ENCODE results near the gene MYH3. TPM values are rescaled to one million over a fixed set of nuclear protein-coding genes. Genes with fewer than 3 reads are reported as not detected.

MYH3 gene
- total RNA-seq, 2 experiments from 2014 or later: 2.3 to 3.2 TPM

DNA sequence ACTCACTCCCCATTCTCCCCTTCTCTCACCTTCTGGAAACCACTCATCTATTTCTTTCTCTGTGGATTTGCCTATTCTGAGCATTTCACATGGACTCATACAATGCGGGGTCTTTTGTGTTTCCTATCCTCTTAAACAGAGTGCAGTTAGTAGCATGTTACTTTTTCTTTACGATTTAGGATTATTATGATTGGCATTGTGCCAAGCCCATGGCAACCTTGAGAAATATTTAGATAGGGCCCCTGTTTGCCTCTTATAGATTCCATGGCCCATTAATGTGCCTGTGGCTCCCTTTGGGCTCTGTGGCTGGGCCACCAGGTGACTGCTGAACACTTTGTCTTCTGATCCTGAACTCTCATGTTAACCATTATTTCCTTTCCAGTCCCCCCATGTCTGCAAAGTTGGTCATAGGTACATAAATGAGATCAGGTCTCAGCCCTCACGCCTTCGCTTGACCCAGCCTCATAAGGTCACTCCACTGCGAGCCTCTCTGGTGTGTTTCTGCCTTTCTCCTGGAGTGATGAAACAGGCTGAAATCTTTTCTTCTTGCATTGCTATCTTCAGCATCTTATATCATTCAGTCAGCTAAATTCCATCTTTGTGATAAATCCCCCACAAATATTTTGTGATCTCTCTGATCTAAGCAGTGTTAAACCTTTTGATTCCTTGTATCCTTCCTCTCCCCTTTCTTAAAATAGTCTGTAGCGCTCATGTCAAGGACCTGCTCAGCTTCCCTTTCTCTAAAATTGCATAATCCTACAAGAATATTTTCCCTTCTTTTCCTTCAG, 44.0 kb downstream of the MYH3 start:
- Mint-ChIP-seq H3K4me3 (no peak overlapping the region), H3K27me3 (ENCODE audit: low read depth) (no peaks in the 10 kb centered on the region), H3K27ac (no peak overlapping the region), H3K36me3 (ENCODE audit: low read depth) (no peaks in the 10 kb centered on the region), H3K9me3 (ENCODE audit: insufficient read depth) (no peaks in the 10 kb centered on the region), H3K4me1 (ENCODE audit: low read depth) (no peaks in the 10 kb centered on the region)
- DNase-seq: no peak
- ChIA-PET POLR2A (no interaction called here), CTCF (interaction anchor here (0.7 to 1.4 kb wide), 2 partner anchors 8 to 39 kb away, joined by 3 read pairs; no protein-coding TSS in a partner anchor)
- ATAC-seq: no peak

- ATAC-seq (no peak), DNase-seq (no peak)
- Mint-ChIP-seq H3K27ac (no peak overlapping the region), H3K9me3 (ENCODE audit: insufficient read depth) (no peaks in the 10 kb centered on the region), H3K4me1 (ENCODE audit: low read depth) (no peaks in the 10 kb centered on the region), H3K4me3 (no peak overlapping the region), H3K27me3 (ENCODE audit: low read depth) (no peaks in the 10 kb centered on the region), H3K36me3 (ENCODE audit: low read depth) (no peaks in the 10 kb centered on the region)
- POLR2A ChIA-PET: no interaction called here
- CTCF ChIA-PET: interaction anchor here (1.6 kb wide), 1 partner anchor 20 kb away, joined by 5 read pairs; no protein-coding TSS in a partner anchor
These were observed 46.2 kb downstream of the MYH3 start for GRCh38 chr17:10610884-10611283.

DNA sequence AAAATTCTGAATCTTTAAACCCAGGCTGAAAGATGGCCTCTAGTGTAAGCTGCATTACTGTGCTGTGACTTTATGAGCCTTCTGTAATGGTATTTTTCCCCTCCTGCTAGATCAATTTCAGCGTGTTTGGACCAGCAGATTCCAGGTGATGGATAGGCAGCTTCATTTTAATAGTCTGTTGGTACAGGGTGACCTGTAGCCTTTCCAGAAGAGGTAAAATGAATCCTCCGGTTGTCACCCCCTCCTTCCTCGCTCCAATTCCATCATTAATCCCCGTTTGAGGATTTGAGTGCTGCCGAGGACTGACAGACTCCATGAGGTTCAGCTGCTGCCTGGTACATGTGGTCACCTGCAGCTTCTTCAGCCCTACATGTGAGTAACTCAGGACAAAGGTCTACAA, 48.9 kb downstream of the MYH3 start:
- ChIA-PET POLR2A (no interaction called here), CTCF (interaction anchor here (2.3 kb wide), 1 partner anchor 9 kb away, joined by 21 read pairs; no protein-coding TSS in a partner anchor)
- no peak overlapping the region for H3K27ac Mint-ChIP-seq
- H3K4me1 Mint-ChIP-seq (ENCODE audit: low read depth): no peaks in the 10 kb centered on the region
- no peaks in the 10 kb centered on the region for H3K27me3 Mint-ChIP-seq (ENCODE audit: low read depth)
- no peak overlapping the region for H3K4me3 Mint-ChIP-seq
- no peaks in the 10 kb centered on the region for H3K36me3 Mint-ChIP-seq (ENCODE audit: low read depth)
- DNase-seq (no peak), ATAC-seq (no peak)
- H3K9me3 Mint-ChIP-seq (ENCODE audit: insufficient read depth): no peaks in the 10 kb centered on the region

DNA sequence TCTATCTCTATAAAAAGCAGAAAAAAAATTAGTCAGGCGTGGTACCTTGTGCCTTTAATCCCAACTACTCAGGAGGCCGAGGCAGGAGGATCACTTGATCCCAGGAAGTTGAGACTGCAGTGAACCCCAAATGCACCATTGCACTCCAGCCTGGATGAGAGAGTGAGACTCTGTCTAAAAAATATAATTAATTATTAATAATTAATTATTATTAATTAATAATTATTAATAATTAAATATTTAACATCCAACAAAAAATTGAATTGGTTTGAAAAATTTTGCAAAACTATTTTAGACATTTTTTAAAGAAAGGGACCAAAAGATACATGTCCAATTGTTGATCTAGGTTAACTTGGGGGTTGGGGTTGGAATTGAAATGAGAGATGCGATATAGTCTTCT, 51.0 kb downstream of the MYH3 start:
- no peaks in the 10 kb centered on the region for H3K4me1 Mint-ChIP-seq (ENCODE audit: low read depth)
- no peak for DNase-seq
- H3K4me3 Mint-ChIP-seq: no peak overlapping the region
- no peaks in the 10 kb centered on the region for H3K9me3 Mint-ChIP-seq (ENCODE audit: insufficient read depth)
- H3K27me3 Mint-ChIP-seq (ENCODE audit: low read depth): no peaks in the 10 kb centered on the region
- POLR2A ChIA-PET: no interaction called here
- ATAC-seq: no peak
- H3K27ac Mint-ChIP-seq: no peak overlapping the region
- H3K36me3 Mint-ChIP-seq (ENCODE audit: low read depth): no peaks in the 10 kb centered on the region
- CTCF ChIA-PET: no interaction called here

DNA sequence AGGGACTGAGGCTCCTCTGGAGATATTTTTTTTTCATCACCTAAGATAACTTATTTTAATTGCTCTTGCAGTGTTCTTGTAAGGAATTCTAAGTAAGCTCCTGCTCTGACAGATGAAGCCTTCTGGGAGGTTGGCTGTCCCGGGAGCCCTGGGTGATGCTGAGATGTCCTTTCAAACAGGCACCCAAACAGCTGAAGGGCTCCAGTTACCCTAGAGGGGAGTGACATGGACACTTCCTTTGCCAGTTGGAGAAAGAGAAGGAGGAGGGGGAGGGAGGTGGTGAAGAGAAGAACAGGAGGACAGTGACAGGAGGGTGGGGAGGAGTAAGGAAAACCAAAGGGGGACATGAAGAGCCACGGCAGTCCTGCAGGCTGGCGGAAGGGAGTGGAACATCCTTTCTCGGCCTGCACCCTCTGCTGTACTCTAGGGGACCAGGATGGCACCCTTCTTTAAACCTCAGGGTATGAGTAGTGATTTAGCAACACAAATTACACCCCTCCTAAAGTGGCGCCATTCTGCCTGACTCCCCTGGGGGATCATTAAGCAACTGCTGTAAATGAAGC, 51.8 kb downstream of the MYH3 start:
- DNase-seq: no peak
- no peaks in the 10 kb centered on the region for H3K9me3 Mint-ChIP-seq (ENCODE audit: insufficient read depth)
- CTCF ChIA-PET: interaction anchor here (3.4 kb wide), 1 partner anchor 11 kb away, joined by 30 read pairs; no protein-coding TSS in a partner anchor
- no peak overlapping the region for H3K27ac Mint-ChIP-seq
- peak; percentile 36 for ATAC-seq
- no peaks in the 10 kb centered on the region for H3K27me3 Mint-ChIP-seq (ENCODE audit: low read depth)
- POLR2A ChIA-PET: no interaction called here
- H3K36me3 Mint-ChIP-seq (ENCODE audit: low read depth): no peaks in the 10 kb centered on the region
- no peak overlapping the region for H3K4me3 Mint-ChIP-seq
- H3K4me1 Mint-ChIP-seq (ENCODE audit: low read depth): no peaks in the 10 kb centered on the region

GRCh38 chr17:10604521-10604920, 52.6 kb downstream of the MYH3 start:
- Mint-ChIP-seq H3K36me3 (ENCODE audit: low read depth) (no peaks in the 10 kb centered on the region), H3K9me3 (ENCODE audit: insufficient read depth) (no peaks in the 10 kb centered on the region), H3K27me3 (ENCODE audit: low read depth) (no peaks in the 10 kb centered on the region), H3K4me1 (ENCODE audit: low read depth) (no peaks in the 10 kb centered on the region), H3K27ac (no peak overlapping the region), H3K4me3 (no peak overlapping the region)
- no peak for DNase-seq
- no peak for ATAC-seq
- POLR2A ChIA-PET: no interaction called here
- CTCF ChIA-PET: interaction anchor here (3.4 kb wide), 1 partner anchor 12 kb away, joined by 30 read pairs; no protein-coding TSS in a partner anchor

DNA sequence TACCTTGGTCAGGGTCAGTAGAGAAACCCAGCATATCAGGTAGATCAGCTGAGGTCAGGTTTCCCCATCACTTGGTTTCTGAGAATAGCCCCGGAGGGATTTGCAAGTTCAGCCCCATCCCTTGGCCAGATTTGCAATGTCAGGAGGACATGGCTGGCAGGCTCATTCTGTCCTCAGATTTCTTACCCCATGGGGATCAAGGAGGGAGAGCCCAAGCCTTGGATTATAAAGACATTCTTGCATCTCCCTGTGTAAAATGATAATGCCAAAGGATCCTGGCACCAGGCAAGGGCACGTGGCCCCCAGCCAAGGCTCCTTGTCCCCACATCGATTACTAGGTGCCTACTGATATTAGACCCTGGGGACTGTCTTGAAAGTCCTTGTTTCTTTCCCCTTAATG, 53.2 kb downstream of the MYH3 start:
- H3K9me3 Mint-ChIP-seq (ENCODE audit: insufficient read depth): no peaks in the 10 kb centered on the region
- POLR2A ChIA-PET: no interaction called here
- no peaks in the 10 kb centered on the region for H3K27me3 Mint-ChIP-seq (ENCODE audit: low read depth)

GRCh38 chr17:10600571-10600970, 56.5 kb downstream of the MYH3 start:
- no peaks in the 10 kb centered on the region for H3K4me1 Mint-ChIP-seq (ENCODE audit: low read depth)
- no peak overlapping the region for H3K4me3 Mint-ChIP-seq
- no peaks in the 10 kb centered on the region for H3K9me3 Mint-ChIP-seq (ENCODE audit: insufficient read depth)
- no peaks in the 10 kb centered on the region for H3K36me3 Mint-ChIP-seq (ENCODE audit: low read depth)
- no peak overlapping the region for H3K27ac Mint-ChIP-seq
- ATAC-seq: no peak
- no peaks in the 10 kb centered on the region for H3K27me3 Mint-ChIP-seq (ENCODE audit: low read depth)
- POLR2A ChIA-PET: no interaction called here
- CTCF ChIA-PET: interaction anchor here (1.0 to 2.5 kb wide), 3 partner anchors 14 to 46 kb away, joined by 3 to 11 read pairs (median 3); no protein-coding TSS in a partner anchor
- DNase-seq: no peak

More for the DNA sequence above, 53.2 kb downstream of the MYH3 start:
- no peak overlapping the region for H3K27ac Mint-ChIP-seq
- H3K4me1 Mint-ChIP-seq (ENCODE audit: low read depth): no peaks in the 10 kb centered on the region
- CTCF ChIA-PET: interaction anchor here (3.4 kb wide), 1 partner anchor 13 kb away, joined by 30 read pairs; no protein-coding TSS in a partner anchor
- no peaks in the 10 kb centered on the region for H3K36me3 Mint-ChIP-seq (ENCODE audit: low read depth)
- ATAC-seq (no peak), DNase-seq (no peak)
- H3K4me3 Mint-ChIP-seq: no peak overlapping the region

GRCh38 chr17:10598621-10599020, 58.5 kb downstream of the MYH3 start:
- Mint-ChIP-seq H3K4me3 (no peak overlapping the region), H3K27ac (no peak overlapping the region), H3K9me3 (ENCODE audit: insufficient read depth) (no peaks in the 10 kb centered on the region), H3K4me1 (ENCODE audit: low read depth) (no peaks in the 10 kb centered on the region), H3K36me3 (ENCODE audit: low read depth) (no peaks in the 10 kb centered on the region), H3K27me3 (ENCODE audit: low read depth) (peaks cover 2% of the 10 kb centered on the region)
- POLR2A ChIA-PET: no interaction called here
- no peak for ATAC-seq
- CTCF ChIA-PET: interaction anchor here (1.4 kb wide), 2 partner anchors 16 to 19 kb away, joined by 3 to 7 read pairs; no protein-coding TSS in a partner anchor
- DNase-seq: no peak

GRCh38 chr17:10589553-10590145, 67.5 kb downstream of the MYH3 start:
- Mint-ChIP-seq H3K27ac (no peak overlapping the region), H3K27me3 (ENCODE audit: low read depth) (peaks cover 3% of the 10 kb centered on the region), H3K4me1 (ENCODE audit: low read depth) (no peaks in the 10 kb centered on the region), H3K4me3 (no peak overlapping the region), H3K9me3 (ENCODE audit: insufficient read depth) (no peaks in the 10 kb centered on the region), H3K36me3 (ENCODE audit: low read depth) (no peaks in the 10 kb centered on the region)
- ATAC-seq: no peak
- no peak for DNase-seq
- ChIA-PET CTCF (interaction anchor here (1.1 to 1.7 kb wide), 2 partner anchors 26 to 28 kb away, joined by 3 to 5 read pairs; no protein-coding TSS in a partner anchor), POLR2A (no interaction called here)

GRCh38 chr17:10585529-10585928, 71.6 kb downstream of the MYH3 start:
- H3K4me1 Mint-ChIP-seq (ENCODE audit: low read depth): no peaks in the 10 kb centered on the region
- ChIA-PET CTCF (interaction anchor here (1.1 to 1.2 kb wide), 2 partner anchors 31 to 61 kb away, joined by 3 read pairs; no protein-coding TSS in a partner anchor), POLR2A (interaction anchor here (0.5 kb wide), 1 partner anchor 83 kb away, joined by 3 read pairs; no protein-coding TSS in a partner anchor)
- DNase-seq (no peak), ATAC-seq (no peak)
- peaks cover 4% of the 10 kb centered on the region for H3K27me3 Mint-ChIP-seq (ENCODE audit: low read depth)
- no peaks in the 10 kb centered on the region for H3K9me3 Mint-ChIP-seq (ENCODE audit: insufficient read depth)
- no peak overlapping the region for H3K4me3 Mint-ChIP-seq
- H3K36me3 Mint-ChIP-seq (ENCODE audit: low read depth): no peaks in the 10 kb centered on the region
- no peak overlapping the region for H3K27ac Mint-ChIP-seq

DNA sequence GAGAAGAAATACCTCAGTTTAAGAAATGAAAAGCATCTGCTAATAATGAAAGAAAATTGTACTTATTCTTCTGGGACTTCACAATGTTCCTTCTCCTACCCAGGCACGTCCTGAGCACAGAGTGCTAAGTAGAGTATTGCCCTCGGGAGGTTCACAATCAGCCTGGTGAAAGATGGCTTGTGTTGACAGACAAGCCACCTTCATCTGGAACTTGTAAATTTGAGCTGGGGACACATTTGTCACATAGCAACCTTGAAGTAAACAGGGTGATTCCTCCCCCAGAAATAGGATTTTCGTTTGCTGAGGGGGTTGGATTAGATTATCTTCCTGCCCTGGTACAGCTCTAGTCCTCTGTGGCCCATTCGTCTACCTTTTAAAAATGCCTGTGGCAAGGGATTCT, 73.3 kb downstream of the MYH3 start:
- DNase-seq: no peak
- CTCF ChIA-PET: no interaction called here
- H3K27ac Mint-ChIP-seq: no peak overlapping the region
- POLR2A ChIA-PET: no interaction called here
- H3K4me1 Mint-ChIP-seq (ENCODE audit: low read depth): no peaks in the 10 kb centered on the region
- H3K9me3 Mint-ChIP-seq (ENCODE audit: insufficient read depth): no peaks in the 10 kb centered on the region
- ATAC-seq: no peak
- H3K36me3 Mint-ChIP-seq (ENCODE audit: low read depth): no peaks in the 10 kb centered on the region
- peaks cover 6% of the 10 kb centered on the region for H3K27me3 Mint-ChIP-seq (ENCODE audit: low read depth)
- no peak overlapping the region for H3K4me3 Mint-ChIP-seq
